ENCODE data around the gene TENM4. TPM values are rescaled to one million over a fixed set of nuclear protein-coding genes. Genes with fewer than 3 reads are reported as not detected.

Gene TENM4
- total and polyA plus RNA-seq, 2 of the 8 experiments (the other 6 are each of a cell fraction or from before 2014, with no cell fraction given), result 3.5 to 7.2 TPM

DNA sequence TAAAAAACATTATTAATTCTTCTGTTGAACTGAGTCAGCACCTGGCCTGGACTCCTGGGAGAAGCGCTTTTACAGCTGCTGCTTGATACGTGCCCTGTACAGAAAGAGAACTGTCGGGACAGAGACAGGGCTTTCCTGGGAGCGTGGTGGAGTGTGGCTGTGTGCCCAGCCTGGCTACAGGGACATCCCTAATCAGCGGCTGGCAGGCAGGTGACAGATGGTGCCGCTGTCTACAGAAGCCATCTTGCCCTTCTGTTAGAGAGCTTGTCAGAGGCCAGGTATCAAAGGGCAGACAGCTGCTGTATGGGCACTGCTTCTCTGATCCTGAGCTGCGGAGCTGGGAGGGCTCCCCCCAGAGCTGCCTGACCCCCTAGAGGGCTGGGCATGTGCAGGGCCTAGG lies 361.8 kb downstream of the TENM4 start:
- Histone ChIP-seq H4K91ac (replicated peaks; ENCODE audit: insufficient read length, low read length) (no peak overlapping the region), H3K9me3 (ENCODE audit: insufficient read depth in 2 of 2, low read depth in 1 of 2, low read length in 1 of 2) (peaks cover 0 to 7% of the 10 kb centered on the region in 2 experiments; a peak in 1 of 4 replicates), H3K23ac (ENCODE audit: insufficient read length) (no peak overlapping the region), H3K4me1 (replicated peaks in 1 of 4; ENCODE audit: control insufficient read depth in 3 of 4, insufficient read depth in 4 of 4, low read length in 3 of 4) (peaks cover 0 to 7% (median under 1%) of the 10 kb centered on the region in 4 experiments; a peak in 4 of 7 replicates), H3K9ac (replicated peaks in 1 of 4; ENCODE audit: extremely low read depth in 1 of 4, low read depth in 3 of 4, low read length in 3 of 4) (no peak overlapping the region), H3K18ac (ENCODE audit: extremely low read depth, low read length) (no peak overlapping the region), H2AK5ac (ENCODE audit: low read depth, low read length) (no peak overlapping the region), H3K36me3 (ENCODE audit: control insufficient read depth in 2 of 4, insufficient read depth in 4 of 4, low read length in 3 of 4) (no peaks in the 10 kb centered on the region), H2BK120ac (replicated peaks; ENCODE audit: low read depth, low read length) (no peak overlapping the region), H2BK12ac (ENCODE audit: low read depth, low read length) (no peak overlapping the region), H3K4me3 (ENCODE audit: extremely low read depth in 1 of 4, insufficient read depth in 2 of 4, low read depth in 3 of 4, low read length in 4 of 4) (no peak overlapping the region), H3K27me3 (replicated peaks in 1 of 4; ENCODE audit: control insufficient read depth in 3 of 4, extremely low read depth in 1 of 4, insufficient read depth in 3 of 4, low read length in 3 of 4) (no peaks in the 10 kb centered on the region), H4K8ac (ENCODE audit: extremely low read depth, insufficient read depth, low read length) (no peak overlapping the region), H4K5ac (ENCODE audit: insufficient read length, low read depth, low read length) (no peak overlapping the region), H2BK5ac (ENCODE audit: low read depth, low read length) (no peak overlapping the region), H4K20me1 (replicated peaks in 1 of 2; ENCODE audit: control insufficient read depth in 1 of 2, insufficient read depth in 2 of 2, low read length in 2 of 2) (no peaks in the 10 kb centered on the region), H3K79me1 (ENCODE audit: low read depth, low read length) (no peaks in the 10 kb centered on the region), H3K27ac (ENCODE audit: low read depth, low read length) (no peak overlapping the region), H3K79me2 (ENCODE audit: control insufficient read depth in 1 of 2, insufficient read depth in 2 of 2, low read length in 2 of 2) (no peaks in the 10 kb centered on the region), H3K4me2 (ENCODE audit: insufficient read depth in 1 of 2, low read depth in 2 of 2, low read length in 2 of 2) (no peak overlapping the region), H3K14ac (ENCODE audit: insufficient read length) (no peak overlapping the region), H3K4ac (replicated peaks; ENCODE audit: insufficient read length, low read depth, low read length) (no peak overlapping the region), H2BK15ac (ENCODE audit: low read length) (no peak overlapping the region), H2AFZ (ENCODE audit: low read length) (no peak overlapping the region), H2BK20ac (ENCODE audit: low read length) (no peak overlapping the region), H3K56ac (replicated peaks; ENCODE audit: insufficient read length, low read depth, low read length) (no peak overlapping the region), H3K23me2 (ENCODE audit: low read depth, low read length) (no peaks in the 10 kb centered on the region)
- TF ChIP-seq EZH2 (IDR thresholded peaks at IDR 0.05; ENCODE audit: low read depth, low read length, severe bottlenecking) (no peak), RBBP5 (IDR thresholded peaks at IDR 0.05; ENCODE audit: borderline replicate concordance, low read depth, low read length) (no peak), RNF2 (IDR thresholded peaks at IDR 0.05; ENCODE audit: borderline replicate concordance, low read depth, low read length, missing control alignments, poor library complexity, severe bottlenecking) (no peak), CHD2 (IDR thresholded peaks at IDR 0.05; ENCODE audit: low read length) (no peak), RXRA (IDR thresholded peaks at IDR 0.05; ENCODE audit: insufficient read depth, low read depth, low read length) (no peak), FOSL1 (IDR thresholded peaks at IDR 0.05; ENCODE audit: insufficient read depth, low read depth, low read length) (no peak), KDM1A (IDR thresholded peaks at IDR 0.05; ENCODE audit: borderline replicate concordance, low read length) (no peak)
- TF ChIP-seq, protein P1, sequence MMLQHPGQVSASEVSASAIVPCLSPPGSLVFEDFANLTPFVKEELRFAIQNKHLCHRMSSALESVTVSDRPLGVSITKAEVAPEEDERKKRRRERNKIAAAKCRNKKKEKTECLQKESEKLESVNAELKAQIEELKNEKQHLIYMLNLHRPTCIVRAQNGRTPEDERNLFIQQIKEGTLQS (IDR thresholded peaks at IDR 0.05; ENCODE audit: insufficient read depth, low read depth, low read length), result no peak
- FAIRE-seq (no peak), DNase-seq (ENCODE audit: low read depth in 1 of 2, low spot score in 2 of 2) (no peak)
- ChIA-PET CTCF (ENCODE audit: partially characterized antibody) (interaction anchor here (0.6 to 3.3 kb wide), 13 partner anchors 10 to 433 kb away, joined by 3 to 29 read pairs (median 4); no protein-coding TSS in a partner anchor), POLR2A (ENCODE audit: partially characterized antibody) (interaction anchor here (1.1 kb wide), 1 partner anchor 9 kb away, joined by 3 read pairs; no protein-coding TSS in a partner anchor)
- 90% methylated on average over 7 of the region's 7 CpGs; no CpG with 5 or more reads in 1 of the 2 experiments for WGBS, 2 experiments (ENCODE audit: extremely low coverage in 1 of 2, insufficient coverage in 1 of 2, insufficient read length in 1 of 2, insufficient replicate concordance in 2 of 2, low coverage in 1 of 2, low lambda C conversion rate in 2 of 2, missing lambda C conversion rate in 1 of 2)
